Neural cell (in vitro differentiated cells): ENCODE data around the gene STUM. TPM values are rescaled to one million over a fixed set of nuclear protein-coding genes. Genes with fewer than 3 reads are reported as not detected.

Source experiments
- H2AFZ ChIP-seq: fragments of 200-600, 300-800 bp; sonication (generic), shearing (Covaris generic); 2 replicates; pipeline ENCODE4 v1.6.0; 2014; ENCODE audit warnings: low read depth, mild to moderate bottlenecking, antibody characterized with exemption, low read length, moderate library complexity
- H3F3A ChIP-seq: fragments of 200-600 bp; shearing (Covaris generic); 2 replicates; pipeline ENCODE4 v1.6.1; 2016; ENCODE audit warnings: mild to moderate bottlenecking, moderate library complexity, mixed read lengths, antibody characterized with exemption, low read length; ENCODE audit not compliant: insufficient read depth, poor library complexity, severe bottlenecking
- H3K27ac ChIP-seq: fragments of 200-600, 300-800 bp; sonication (generic), shearing (Covaris generic); 2 replicates; pipeline ENCODE4 v1.5.1; 2014; ENCODE audit warnings: mild to moderate bottlenecking, low read length, moderate library complexity
- H3K27me3 ChIP-seq: fragments of 300-800, 200-600 bp; sonication (generic), shearing (Covaris generic); 2 replicates; pipeline ENCODE4 v1.6.0; 2014; ENCODE audit warnings: mild to moderate bottlenecking, low read depth, low read length, moderate library complexity; ENCODE audit not compliant: insufficient read depth
- H3K36me3 ChIP-seq: fragments of 300-800, 200-600 bp; sonication (generic), shearing (Covaris generic); 2 replicates; pipeline ENCODE4 v1.5.1; 2014; ENCODE audit warnings: mild to moderate bottlenecking, antibody characterized with exemption, low read length, moderate library complexity; ENCODE audit not compliant: insufficient read depth
- H3K4me2 ChIP-seq: fragments of 300-800, 200-600 bp; sonication (generic), shearing (Covaris generic); 2 replicates; pipeline ENCODE4 v1.6.0; 2014; ENCODE audit warnings: mild to moderate bottlenecking, low read length
- H3K4me3 ChIP-seq: fragments of 300-800, 200-600 bp; sonication (generic), shearing (Covaris generic); 2 replicates; pipeline ENCODE4 v1.5.1; 2014; ENCODE audit warnings: mild to moderate bottlenecking, low read length, moderate library complexity
- H3K79me2 ChIP-seq: fragments of 200-600 bp; shearing (Covaris generic); replicated peaks from 2 replicates; pipeline ENCODE4 v1.6.0; 2014; ENCODE audit warnings: mild to moderate bottlenecking, low read length, moderate library complexity; ENCODE audit not compliant: insufficient read depth
- H3K9ac ChIP-seq: fragments of 300-800, 200-600 bp; sonication (generic), shearing (Covaris generic); 2 replicates; pipeline ENCODE4 v1.6.1; 2016; ENCODE audit warnings: mild to moderate bottlenecking, low read length, mixed read lengths
- H3K9me2 ChIP-seq: fragments of 200-600 bp; shearing (Covaris generic); 2 replicates; pipeline ENCODE4 v1.6.1; 2016; ENCODE audit warnings: mild to moderate bottlenecking, low read length, mixed read lengths; ENCODE audit not compliant: insufficient read depth
- H3K9me3 ChIP-seq: fragments of 200-600, 300-800 bp; sonication (generic), shearing (Covaris generic); 2 replicates; pipeline ENCODE4 v1.6.1; 2016; ENCODE audit warnings: mild to moderate bottlenecking, mixed run types, low read length, moderate library complexity, mixed read lengths
- H4K20me1 ChIP-seq: fragments of 200-600 bp; shearing (Covaris generic); 2 replicates; pipeline ENCODE4 v1.6.1; 2016; ENCODE audit warnings: mild to moderate bottlenecking, mixed run types; ENCODE audit not compliant: insufficient read depth
- CTCF ChIP-seq: fragments of 450-650 bp; IDR thresholded peaks from 2 replicates; pipeline ENCODE4 v1.5.1; 2014; ENCODE audit warnings: antibody characterized with exemption, mild to moderate bottlenecking, moderate library complexity; ENCODE audit not compliant: poor library complexity, severe bottlenecking
- EP300 ChIP-seq: fragments of 450-650 bp; conservative IDR thresholded peaks from 2 replicates; pipeline ENCODE4 v1.6.1; 2014; ENCODE audit warnings: antibody characterized with exemption, mild to moderate bottlenecking, moderate library complexity; ENCODE audit not compliant: poor library complexity, severe bottlenecking
- EZH2 ChIP-seq: fragments of 200-600, 300-800 bp; shearing (Covaris generic), sonication (generic); IDR thresholded peaks from 2 replicates; pipeline ENCODE4 v1.6.1; 2014; ENCODE audit warnings: antibody characterized with exemption, low read length, borderline replicate concordance, mild to moderate bottlenecking; ENCODE audit not compliant: insufficient read depth, poor library complexity, severe bottlenecking
- MXI1 ChIP-seq: fragments of 450-650 bp; conservative IDR thresholded peaks from 2 replicates; pipeline ENCODE4 v1.6.1; 2014; ENCODE audit warnings: antibody characterized with exemption, mild to moderate bottlenecking; ENCODE audit not compliant: poor library complexity, severe bottlenecking
- POLR2AphosphoS5 ChIP-seq: IDR thresholded peaks from 2 replicates; pipeline ENCODE4 v1.6.1; 2012
- RAD21 ChIP-seq: fragments of 450-650 bp; conservative IDR thresholded peaks from 2 replicates; pipeline ENCODE4 v1.6.1; 2014; ENCODE audit warnings: antibody characterized with exemption, mild to moderate bottlenecking, moderate library complexity
- SMC3 ChIP-seq: fragments of 450-650 bp; conservative IDR thresholded peaks from 2 replicates; pipeline ENCODE4 v1.6.1; 2014; ENCODE audit warnings: antibody characterized with exemption, mild to moderate bottlenecking, moderate library complexity; ENCODE audit not compliant: poor library complexity
- TAF1 ChIP-seq: IDR thresholded peaks from 2 replicates; pipeline ENCODE4 v1.6.1; 2012; ENCODE audit warnings: low read depth
- polyA plus RNA-seq: library from polyadenylated mRNA; depleted of rRNA; stranded (reverse); fragments of >200 nt; gene quantifications from 2 replicates; pipeline ENCODE4 v1.2.3, GENCODE V29; 2014
- TF ChIP-seq, protein P1 (sequence below): IDR thresholded peaks from 2 replicates; pipeline ENCODE4 v1.6.1; 2012; ENCODE audit warnings: borderline replicate concordance

Gene STUM
- polyA plus RNA-seq, 1 donor from 2014 or later = 0.52 TPM

DNA sequence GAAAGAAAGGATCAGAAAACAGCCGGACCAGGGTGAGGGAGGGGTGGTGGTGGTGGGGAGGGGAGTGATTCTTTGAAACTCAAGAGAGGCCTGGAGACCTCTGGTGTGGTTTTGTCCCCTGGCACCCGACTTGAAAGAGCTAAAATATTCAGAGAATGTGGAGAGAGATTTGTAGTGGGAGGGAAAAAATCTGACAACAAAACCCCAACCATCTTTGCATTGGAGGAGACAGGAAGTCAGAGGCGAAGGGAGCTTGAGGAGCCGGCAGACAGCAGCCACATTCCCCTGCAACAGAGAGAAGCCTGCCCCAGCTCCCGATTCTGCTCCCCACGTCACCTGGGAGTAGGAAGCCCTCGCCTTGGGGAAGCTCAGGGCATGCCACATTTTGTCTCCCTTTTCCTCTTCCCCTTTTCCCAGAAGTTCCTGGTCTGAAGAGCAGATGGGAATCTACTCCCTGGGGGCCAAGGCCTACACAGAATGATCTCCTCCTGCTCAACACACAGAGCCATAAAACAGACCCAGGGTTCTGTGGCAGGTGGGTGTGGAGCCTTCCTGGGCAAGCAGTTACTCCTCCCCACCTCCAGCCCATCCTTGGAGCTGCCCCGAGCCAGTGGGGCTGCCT is 105.6 kb downstream of the STUM start:
- Histone ChIP-seq H3F3A (no peaks in the 10 kb centered on the region), H3K9me2 (no peaks in the 10 kb centered on the region), H3K4me3 (no peak overlapping the region), H2AFZ (no peak overlapping the region), H3K36me3 (no peaks in the 10 kb centered on the region), H3K4me2 (no peak overlapping the region), H3K27ac (no peak overlapping the region), H3K9ac (no peak overlapping the region), H3K79me2 (no peaks in the 10 kb centered on the region), H3K9me3 (no peaks in the 10 kb centered on the region), H3K27me3 (no peaks in the 10 kb centered on the region), H4K20me1 (no peaks in the 10 kb centered on the region)
- no peak for TF ChIP-seq POLR2AphosphoS5
- TF ChIP-seq SMC3 = no peak
- no peak for TF ChIP-seq RAD21
- no peak for TF ChIP-seq MXI1
- TF ChIP-seq EZH2 = no peak
- no peak for TF ChIP-seq TAF1
- no peak for TF ChIP-seq CTCF
- TF ChIP-seq, protein P1, sequence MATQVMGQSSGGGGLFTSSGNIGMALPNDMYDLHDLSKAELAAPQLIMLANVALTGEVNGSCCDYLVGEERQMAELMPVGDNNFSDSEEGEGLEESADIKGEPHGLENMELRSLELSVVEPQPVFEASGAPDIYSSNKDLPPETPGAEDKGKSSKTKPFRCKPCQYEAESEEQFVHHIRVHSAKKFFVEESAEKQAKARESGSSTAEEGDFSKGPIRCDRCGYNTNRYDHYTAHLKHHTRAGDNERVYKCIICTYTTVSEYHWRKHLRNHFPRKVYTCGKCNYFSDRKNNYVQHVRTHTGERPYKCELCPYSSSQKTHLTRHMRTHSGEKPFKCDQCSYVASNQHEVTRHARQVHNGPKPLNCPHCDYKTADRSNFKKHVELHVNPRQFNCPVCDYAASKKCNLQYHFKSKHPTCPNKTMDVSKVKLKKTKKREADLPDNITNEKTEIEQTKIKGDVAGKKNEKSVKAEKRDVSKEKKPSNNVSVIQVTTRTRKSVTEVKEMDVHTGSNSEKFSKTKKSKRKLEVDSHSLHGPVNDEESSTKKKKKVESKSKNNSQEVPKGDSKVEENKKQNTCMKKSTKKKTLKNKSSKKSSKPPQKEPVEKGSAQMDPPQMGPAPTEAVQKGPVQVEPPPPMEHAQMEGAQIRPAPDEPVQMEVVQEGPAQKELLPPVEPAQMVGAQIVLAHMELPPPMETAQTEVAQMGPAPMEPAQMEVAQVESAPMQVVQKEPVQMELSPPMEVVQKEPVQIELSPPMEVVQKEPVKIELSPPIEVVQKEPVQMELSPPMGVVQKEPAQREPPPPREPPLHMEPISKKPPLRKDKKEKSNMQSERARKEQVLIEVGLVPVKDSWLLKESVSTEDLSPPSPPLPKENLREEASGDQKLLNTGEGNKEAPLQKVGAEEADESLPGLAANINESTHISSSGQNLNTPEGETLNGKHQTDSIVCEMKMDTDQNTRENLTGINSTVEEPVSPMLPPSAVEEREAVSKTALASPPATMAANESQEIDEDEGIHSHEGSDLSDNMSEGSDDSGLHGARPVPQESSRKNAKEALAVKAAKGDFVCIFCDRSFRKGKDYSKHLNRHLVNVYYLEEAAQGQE = no peak
- TF ChIP-seq EP300 = no peak

DNA sequence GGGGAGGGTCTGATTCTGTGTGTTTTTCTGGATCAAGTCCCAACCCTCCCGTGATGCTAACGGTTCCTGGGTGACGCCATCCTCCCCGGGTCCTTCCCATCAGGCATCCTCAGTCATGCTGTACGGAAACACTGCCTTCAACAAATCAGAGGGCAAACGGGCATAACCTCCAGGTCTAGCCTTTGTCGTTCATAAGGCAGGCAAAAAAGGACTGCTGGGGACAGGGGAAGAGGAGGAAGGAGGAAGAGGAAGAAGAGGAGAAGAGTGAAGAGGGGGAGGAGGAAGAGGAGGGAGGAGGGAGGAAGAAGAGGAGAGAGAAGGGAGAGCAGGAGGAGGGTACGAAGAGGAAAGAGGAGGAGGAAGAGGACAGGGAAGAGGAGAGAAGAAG is 106.1 kb downstream of the STUM start:
- TF ChIP-seq SMC3 = no peak
- TF ChIP-seq POLR2AphosphoS5 = no peak
- no peak for TF ChIP-seq CTCF
- no peak for TF ChIP-seq MXI1
- no peak for TF ChIP-seq RAD21
- TF ChIP-seq, protein P1 = no peak
- TF ChIP-seq TAF1 = no peak
- TF ChIP-seq EZH2 = no peak
- no peak for TF ChIP-seq EP300
- Histone ChIP-seq H3K9me2 (no peaks in the 10 kb centered on the region), H3F3A (no peaks in the 10 kb centered on the region), H3K9ac (no peak overlapping the region), H3K4me3 (no peak overlapping the region), H3K4me2 (no peak overlapping the region), H3K27ac (no peak overlapping the region), H3K79me2 (no peaks in the 10 kb centered on the region), H2AFZ (no peak overlapping the region), H3K36me3 (no peaks in the 10 kb centered on the region), H3K9me3 (no peaks in the 10 kb centered on the region), H3K27me3 (no peaks in the 10 kb centered on the region), H4K20me1 (no peaks in the 10 kb centered on the region)
